Nucleus accumbens (tissue), 56 donors: Measurements from ENCODE around the gene ELOVL4.
A peak's percentile ranks its signal among the peaks of the same experiment; 100 is the strongest.

Source experiments
- DNase-seq, 56 donors: peaks; one replicate each; lab custom pipeline; 2025; lab: John Stamatoyannopoulos, UW

ELOVL4 gene

GRCh38 chr6:79947191-79948186 is at the start of gene ELOVL4:
ELOVL4 (minus strand) TSS chr6:79947553; CDS start chr6:79947279, 274 bp downstream.
- DNase-seq, result peak in 55 of 56 donors; percentile 30 to 92 (median 75)

GRCh38 chr6:79993911-79994309 is 46.6 kb upstream of the ELOVL4 start:
- no peak for DNase-seq

- no peak for DNase-seq
These were observed 45.9 kb upstream of the ELOVL4 start for GRCh38 chr6:79993012-79993910.

- DNase-seq, result no peak
These were observed 42.3 kb upstream of the ELOVL4 start for GRCh38 chr6:79989641-79990040.

GRCh38 chr6:79985128-79985527 is 37.8 kb upstream of the ELOVL4 start:
- no peak for DNase-seq

GRCh38 chr6:79984261-79984660 is 36.9 kb upstream of the ELOVL4 start:
- no peak for DNase-seq

- DNase-seq, result no peak
These were observed 34.3 kb upstream of the ELOVL4 start for GRCh38 chr6:79981652-79982051.

GRCh38 chr6:79971193-79971592 is 23.8 kb upstream of the ELOVL4 start:
- no peak for DNase-seq

GRCh38 chr6:79969784-79970183 is 22.4 kb upstream of the ELOVL4 start:
- no peak for DNase-seq

- DNase-seq, result no peak
These were observed 19.8 kb upstream of the ELOVL4 start for GRCh38 chr6:79967178-79967577.

GRCh38 chr6:79964607-79965081 is 17.3 kb upstream of the ELOVL4 start:
- DNase-seq, result peak in 2 of 56 donors; percentile 4 to 18

- DNase-seq, result no peak
These were observed 7.5 kb upstream of the ELOVL4 start for GRCh38 chr6:79954849-79955248.

- peak in 9 of 56 donors; percentile 1 to 34 (median 5) for DNase-seq
These were observed 1.9 kb upstream of the ELOVL4 start for GRCh38 chr6:79949233-79949632.

GRCh38 chr6:79946272-79947190 is 822 bp downstream of the ELOVL4 start:
- DNase-seq, result peak in 36 of 56 donors; percentile 2 to 67 (median 34)

GRCh38 chr6:79943133-79943532 is 4.2 kb downstream of the ELOVL4 start:
- DNase-seq, result no peak

- no peak for DNase-seq
These were observed 5.7 kb downstream of the ELOVL4 start for GRCh38 chr6:79941489-79942151.

- no peak for DNase-seq
These were observed 18.8 kb downstream of the ELOVL4 start for GRCh38 chr6:79928478-79928998.

GRCh38 chr6:79927758-79928157 is 19.6 kb downstream of the ELOVL4 start:
- DNase-seq, result no peak

- DNase-seq, result no peak
These were observed 24.1 kb downstream of the ELOVL4 start for GRCh38 chr6:79923270-79923669.
